UCSD-AML1 (cell line): ENCODE results near the gene MEX3A.
"Not testable (repeated sequence)": the region's sequence is repeated elsewhere in the genome, so short reads cannot be mapped to it uniquely, and the experiment has no call there.

Experiments used
- DNase-seq: peaks from one replicate; lab custom pipeline; 2025; ENCODE audit not compliant: unreplicated experiment; lab: John Stamatoyannopoulos, UW

MEX3A gene

GRCh38 chr1:156119503-156120209 is 37.4 kb upstream of the MEX3A start:
- peak; percentile 52 for DNase-seq

- no peak for DNase-seq
These were observed 36.1 kb upstream of the MEX3A start for GRCh38 chr1:156118177-156118868.

GRCh38 chr1:156117414-156118176 is 35.3 kb upstream of the MEX3A start:
- no peak for DNase-seq

GRCh38 chr1:156116731-156117130 is 34.5 kb upstream of the MEX3A start:
- not testable (repeated sequence) for DNase-seq

GRCh38 chr1:156115514-156116374 is 33.5 kb upstream of the MEX3A start:
- DNase-seq: no peak

GRCh38 chr1:156114919-156115513 is 32.8 kb upstream of the MEX3A start:
- DNase-seq: no peak

GRCh38 chr1:156114101-156114918 is 32.0 kb upstream of the MEX3A start, which contains the start of gene LMNA:
LMNA (plus strand) TSS chr1:156114711; CDS start chr1:156114919, 208 bp downstream.
- DNase-seq: peak; percentile 74

GRCh38 chr1:156113282-156113950 is 31.2 kb upstream of the MEX3A start:
- no peak for DNase-seq

GRCh38 chr1:156112276-156113137 is 30.2 kb upstream of the MEX3A start:
- DNase-seq: no peak

- no peak for DNase-seq
These were observed 29.2 kb upstream of the MEX3A start for GRCh38 chr1:156111355-156111962.

- DNase-seq: no peak
These were observed 28.0 kb upstream of the MEX3A start for GRCh38 chr1:156110252-156110651.

GRCh38 chr1:156108664-156109241 is 26.5 kb upstream of the MEX3A start:
- no peak for DNase-seq

- DNase-seq: no peak
These were observed 25.8 kb upstream of the MEX3A start for GRCh38 chr1:156108057-156108456.

GRCh38 chr1:156106624-156107488 is 24.6 kb upstream of the MEX3A start:
- DNase-seq: no peak

- no peak for DNase-seq
These were observed 22.9 kb upstream of the MEX3A start for GRCh38 chr1:156104861-156105832.
